Tibial nerve (tissue), 4 donors: ENCODE results near the gene CYP26B1.

Source experiments
- EP300 ChIP-seq, 2 donors: sonication (generic); formaldehyde crosslinking; IDR thresholded peaks; one replicate each; pipeline ENCODE4 v1.6.1; 2017; ENCODE audit warnings: antibody characterized with exemption in 2 of 2, mild to moderate bottlenecking in 1 of 2
- POLR2A ChIP-seq, 2 donors: fragments of 450-650 bp; IDR thresholded peaks; one replicate each; pipeline ENCODE4 v1.6.1; 2017; ENCODE audit warnings: antibody characterized with exemption in 2 of 2, mild to moderate bottlenecking in 2 of 2, moderate library complexity in 2 of 2
- TF ChIP-seq, protein P1 (sequence below), 5 experiments: fragments of 200-600 bp in 3 of 5; fragments of 450-650 bp in 2 of 5; sonication (generic) in 3 of 5; IDR thresholded peaks; one replicate each; pipeline ENCODE4 v1.5.1; 2016 to 2019; ENCODE audit warnings: antibody characterized with exemption in 5 of 5, mild to moderate bottlenecking in 3 of 5, moderate library complexity in 2 of 5

DNA sequence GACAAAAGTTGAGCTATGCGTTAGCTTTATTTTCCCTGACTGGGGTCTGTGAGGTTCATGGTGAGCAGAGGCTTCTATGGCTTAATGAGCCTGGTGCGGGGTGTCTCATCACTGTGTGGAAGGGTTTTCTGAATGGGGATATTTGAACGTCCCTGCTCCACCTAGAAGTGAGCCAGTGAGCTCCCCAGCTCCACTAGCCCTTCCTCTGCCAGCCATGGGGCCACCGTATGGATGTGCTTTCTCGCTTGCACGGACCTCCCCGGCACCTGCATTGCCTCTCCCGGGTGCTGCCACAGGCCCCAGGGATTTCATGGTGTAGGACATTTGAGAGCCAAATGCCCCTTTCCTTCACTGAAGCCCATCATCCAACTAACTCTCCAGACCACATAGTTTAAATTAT, 37.8 kb downstream of the CYP26B1 start:
- TF ChIP-seq, protein P1, sequence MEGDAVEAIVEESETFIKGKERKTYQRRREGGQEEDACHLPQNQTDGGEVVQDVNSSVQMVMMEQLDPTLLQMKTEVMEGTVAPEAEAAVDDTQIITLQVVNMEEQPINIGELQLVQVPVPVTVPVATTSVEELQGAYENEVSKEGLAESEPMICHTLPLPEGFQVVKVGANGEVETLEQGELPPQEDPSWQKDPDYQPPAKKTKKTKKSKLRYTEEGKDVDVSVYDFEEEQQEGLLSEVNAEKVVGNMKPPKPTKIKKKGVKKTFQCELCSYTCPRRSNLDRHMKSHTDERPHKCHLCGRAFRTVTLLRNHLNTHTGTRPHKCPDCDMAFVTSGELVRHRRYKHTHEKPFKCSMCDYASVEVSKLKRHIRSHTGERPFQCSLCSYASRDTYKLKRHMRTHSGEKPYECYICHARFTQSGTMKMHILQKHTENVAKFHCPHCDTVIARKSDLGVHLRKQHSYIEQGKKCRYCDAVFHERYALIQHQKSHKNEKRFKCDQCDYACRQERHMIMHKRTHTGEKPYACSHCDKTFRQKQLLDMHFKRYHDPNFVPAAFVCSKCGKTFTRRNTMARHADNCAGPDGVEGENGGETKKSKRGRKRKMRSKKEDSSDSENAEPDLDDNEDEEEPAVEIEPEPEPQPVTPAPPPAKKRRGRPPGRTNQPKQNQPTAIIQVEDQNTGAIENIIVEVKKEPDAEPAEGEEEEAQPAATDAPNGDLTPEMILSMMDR (IDR thresholded peaks at IDR 0.05) = no peak
- TF ChIP-seq EP300 (IDR thresholded peaks at IDR 0.05) = no peak
- TF ChIP-seq POLR2A (IDR thresholded peaks at IDR 0.05) = no peak
